Measurements from ENCODE around the gene RFTN1. TPM values are rescaled to one million over a fixed set of nuclear protein-coding genes. Genes with fewer than 3 reads are reported as not detected.

The RFTN1 gene
- polyA plus RNA-seq, 3 donors, result 17.4 to 28.0 (median 27.2) TPM

DNA sequence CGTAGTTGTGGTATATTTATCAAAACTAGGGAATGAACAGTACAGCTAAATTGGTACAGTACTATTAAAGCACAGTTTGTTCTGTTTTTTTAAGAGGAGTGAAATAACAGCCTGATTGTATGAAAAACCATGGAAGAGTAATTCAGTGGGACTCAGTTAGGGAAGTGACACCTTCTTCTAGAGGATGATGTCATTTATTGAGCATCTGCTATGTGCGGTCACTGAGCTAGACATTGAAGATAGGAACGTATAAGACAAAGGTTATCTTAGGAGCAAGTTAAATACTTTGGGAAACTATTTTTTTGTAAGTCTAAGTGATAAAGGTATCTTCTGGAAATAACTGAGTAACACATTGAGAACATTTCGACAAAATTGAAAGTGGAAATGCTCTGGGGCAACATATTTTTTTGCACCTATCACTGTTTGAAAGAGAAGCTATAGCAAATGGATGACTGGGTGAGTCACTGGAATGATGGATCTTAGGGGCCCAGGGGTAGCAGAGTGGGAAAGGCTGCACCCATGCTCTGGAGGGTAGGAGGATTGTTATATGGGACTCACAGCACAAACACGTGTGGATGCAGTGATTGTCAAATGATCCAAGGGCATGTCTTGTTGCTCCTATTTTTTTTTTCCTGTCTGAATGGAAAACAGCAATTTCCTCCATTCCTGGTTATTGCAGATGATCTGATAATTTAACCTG is 205.5 kb downstream of the RFTN1 start:
- no peak for DNase-seq
- Mint-ChIP-seq H3K4me3 (no peak overlapping the region), H3K4me1 (peaks cover 15% of the 10 kb centered on the region), H3K36me3 (peaks cover 60 to 65% of the 10 kb centered on the region in 2 donors), H3K27me3 (ENCODE audit: low read depth in 3 of 3) (no peaks in the 10 kb centered on the region), H3K27ac (peak overlapping the region in 1 of 7 donors; percentile 47), H3K9me3 (no peaks in the 10 kb centered on the region)
- Histone ChIP-seq H2AFZ (ENCODE audit: insufficient read depth, low read depth, low read length, poor library complexity, severe bottlenecking) (no peak overlapping the region), H3K27me3 (ENCODE audit: control insufficient read depth in 2 of 2, insufficient read depth in 2 of 2, low read length in 2 of 2) (no peaks in the 10 kb centered on the region), H3K4me2 (replicated peaks; ENCODE audit: extremely low read depth, low read length, poor library complexity, severe bottlenecking) (no peak overlapping the region), H3K9me3 (replicated peaks in 1 of 2; ENCODE audit: control insufficient read depth in 1 of 2, insufficient read depth in 1 of 2, low read length in 2 of 2) (no peaks in the 10 kb centered on the region), H3K79me2 (ENCODE audit: insufficient read depth, low read length) (no peaks in the 10 kb centered on the region), H3K4me3 (replicated peaks in 1 of 3; ENCODE audit: low read depth in 2 of 3, low read length in 3 of 3) (no peak overlapping the region), H4K20me1 (ENCODE audit: insufficient read depth, low read length) (no peaks in the 10 kb centered on the region), H3K4me1 (ENCODE audit: control insufficient read depth in 1 of 2, insufficient read depth in 2 of 2, low read length in 2 of 2) (no peaks in the 10 kb centered on the region), H3K36me3 (replicated peaks in 1 of 2; ENCODE audit: control insufficient read depth in 1 of 2, insufficient read depth in 2 of 2, low read length in 2 of 2) (peaks cover 12 to 59% of the 10 kb centered on the region in 2 donors), H3K9ac (ENCODE audit: insufficient read depth, low read length, poor library complexity, severe bottlenecking) (no peak overlapping the region), H3K27ac (ENCODE audit: low read depth in 1 of 2, low read length in 2 of 2) (no peak overlapping the region)
- 90% methylated on average over 3 of the region's 5 CpGs for WGBS (ENCODE audit: insufficient coverage)
- TF ChIP-seq, protein P1, sequence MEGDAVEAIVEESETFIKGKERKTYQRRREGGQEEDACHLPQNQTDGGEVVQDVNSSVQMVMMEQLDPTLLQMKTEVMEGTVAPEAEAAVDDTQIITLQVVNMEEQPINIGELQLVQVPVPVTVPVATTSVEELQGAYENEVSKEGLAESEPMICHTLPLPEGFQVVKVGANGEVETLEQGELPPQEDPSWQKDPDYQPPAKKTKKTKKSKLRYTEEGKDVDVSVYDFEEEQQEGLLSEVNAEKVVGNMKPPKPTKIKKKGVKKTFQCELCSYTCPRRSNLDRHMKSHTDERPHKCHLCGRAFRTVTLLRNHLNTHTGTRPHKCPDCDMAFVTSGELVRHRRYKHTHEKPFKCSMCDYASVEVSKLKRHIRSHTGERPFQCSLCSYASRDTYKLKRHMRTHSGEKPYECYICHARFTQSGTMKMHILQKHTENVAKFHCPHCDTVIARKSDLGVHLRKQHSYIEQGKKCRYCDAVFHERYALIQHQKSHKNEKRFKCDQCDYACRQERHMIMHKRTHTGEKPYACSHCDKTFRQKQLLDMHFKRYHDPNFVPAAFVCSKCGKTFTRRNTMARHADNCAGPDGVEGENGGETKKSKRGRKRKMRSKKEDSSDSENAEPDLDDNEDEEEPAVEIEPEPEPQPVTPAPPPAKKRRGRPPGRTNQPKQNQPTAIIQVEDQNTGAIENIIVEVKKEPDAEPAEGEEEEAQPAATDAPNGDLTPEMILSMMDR (IDR thresholded peaks at IDR 0.05), result no peak
- intact Hi-C loops (cut with micrococcal nuclease), result no loop called here

DNA sequence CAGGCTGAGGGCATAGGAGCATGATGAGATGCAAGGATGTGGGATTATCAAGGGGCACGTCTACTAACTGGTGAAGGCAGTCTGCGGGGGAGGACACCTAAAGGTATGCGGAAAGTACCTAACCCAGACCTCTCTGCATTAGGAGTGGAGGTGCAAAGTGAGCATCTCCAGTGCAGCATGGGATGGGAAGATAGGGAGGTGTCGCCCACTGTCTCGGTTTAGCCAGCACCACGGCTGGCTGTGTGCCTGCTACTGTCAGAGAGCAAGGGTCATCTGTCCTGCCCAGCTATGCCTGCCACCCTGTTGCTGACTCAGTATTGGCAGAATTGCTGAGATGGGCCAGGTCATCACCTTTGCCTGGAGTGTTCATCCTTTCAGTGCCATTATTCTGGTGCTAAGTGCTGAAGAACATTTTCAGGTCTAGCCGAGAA is 208.4 kb downstream of the RFTN1 start:
- intact Hi-C loops (cut with micrococcal nuclease), result no loop called here
- no peaks in the 10 kb centered on the region for H3K27me3 Mint-ChIP-seq (ENCODE audit: low read depth in 3 of 3)
- no peak for DNase-seq
- peaks cover 6% of the 10 kb centered on the region for H3K4me1 Mint-ChIP-seq
- H3K9me3 Mint-ChIP-seq, result no peaks in the 10 kb centered on the region
- 95% methylated on average over 7 of the region's 7 CpGs for WGBS (ENCODE audit: insufficient coverage)
- Histone ChIP-seq H3K79me2 (ENCODE audit: insufficient read depth, low read length) (no peaks in the 10 kb centered on the region), H2AFZ (ENCODE audit: insufficient read depth, low read depth, low read length, poor library complexity, severe bottlenecking) (no peak overlapping the region), H3K4me1 (ENCODE audit: control insufficient read depth in 1 of 2, insufficient read depth in 2 of 2, low read length in 2 of 2) (no peaks in the 10 kb centered on the region), H3K9me3 (replicated peaks in 1 of 2; ENCODE audit: control insufficient read depth in 1 of 2, insufficient read depth in 1 of 2, low read length in 2 of 2) (no peaks in the 10 kb centered on the region), H3K4me3 (replicated peaks in 1 of 3; ENCODE audit: low read depth in 2 of 3, low read length in 3 of 3) (no peak overlapping the region), H4K20me1 (ENCODE audit: insufficient read depth, low read length) (no peaks in the 10 kb centered on the region), H3K4me2 (replicated peaks; ENCODE audit: extremely low read depth, low read length, poor library complexity, severe bottlenecking) (no peak overlapping the region), H3K36me3 (replicated peaks in 1 of 2; ENCODE audit: control insufficient read depth in 1 of 2, insufficient read depth in 2 of 2, low read length in 2 of 2) (peaks cover 24 to 77% of the 10 kb centered on the region in 2 donors), H3K27me3 (ENCODE audit: control insufficient read depth in 2 of 2, insufficient read depth in 2 of 2, low read length in 2 of 2) (no peaks in the 10 kb centered on the region), H3K27ac (ENCODE audit: low read depth in 1 of 2, low read length in 2 of 2) (no peak overlapping the region), H3K9ac (ENCODE audit: insufficient read depth, low read length, poor library complexity, severe bottlenecking) (no peak overlapping the region)
- H3K27ac Mint-ChIP-seq, result no peak overlapping the region
- TF ChIP-seq, protein P1 (IDR thresholded peaks at IDR 0.05), result no peak
- H3K4me3 Mint-ChIP-seq, result no peak overlapping the region
- H3K36me3 Mint-ChIP-seq, result peaks cover 64 to 65% of the 10 kb centered on the region in 2 donors
